K562 (cell line): ENCODE measurements around the gene STK16. TPM values are rescaled to one million over a fixed set of nuclear protein-coding genes. Genes with fewer than 3 reads are reported as not detected.

Experiments used
- ATAC-seq: fragments of 200-7000 bp; cut with Tn5 transposase; 3 replicates; pipeline ENCODE4 v1.9.1; 2020; ENCODE audit warnings: moderate library complexity
- BruUV-seq: library from RNA; stranded (reverse); fragments of 400-500 nt; replicated peaks from 2 replicates; lab custom pipeline; 2021; lab: Mats Ljungman, UMichigan
- CTCF ChIA-PET: fragments of 300-600 bp; formaldehyde crosslinking; extraction: SDS; loops from one replicate; lab custom pipeline; 2021; ENCODE audit warnings: low intra/inter-chr PET ratio; lab: Yijun Ruan, JAX
- POLR2A ChIA-PET: fragments of 300-600, 350-650 bp; sonication (Branson Sonifier 250); formaldehyde crosslinking; extraction: SDS; loops from one replicate; lab custom pipeline; 2021; ENCODE audit warnings: antibody characterized with exemption, inconsistent platforms; lab: Yijun Ruan, JAX
- DNase-seq, 4 experiments: peaks; one replicate each; pipeline versions ENCODE4 v3.0.0 to v3.0.0-alpha.2; 2011 to 2018; ENCODE audit warnings: low spot score in 3 of 4, mixed read lengths in 3 of 4; ENCODE audit errors: extremely low read depth in 1 of 4
- FAIRE-seq: peaks from 2 replicates; lab custom pipeline; 2011; peaks lifted over from hg19 to GRCh38; lab: Jason Lieb, UNC
- H2AFZ ChIP-seq: 2 replicates; pipeline ENCODE4 v1.6.0; 2011; ENCODE audit warnings: low read depth, low read length, control low read depth, inconsistent platforms
- H3K27ac ChIP-seq: fragments of 200-600 bp; 3 replicates; pipeline ENCODE4 v1.8.0; 2011; ENCODE audit warnings: low read depth, mild to moderate bottlenecking, control low read depth, inconsistent platforms, low read length, moderate library complexity, mixed read lengths; ENCODE audit errors: extremely low read depth
- H3K27me3 ChIP-seq, 2 experiments: fragments of 300-600 bp in 1 of 2; 2 replicates in 1 of 2; 3 replicates in 1 of 2; pipeline versions ENCODE4 v1.6.0 to v1.8.0; 2011; ENCODE audit warnings: inconsistent platforms in 2 of 2, low read length in 2 of 2, mild to moderate bottlenecking in 1 of 2, mixed read lengths in 1 of 2, moderate library complexity in 1 of 2; ENCODE audit not compliant: control insufficient read depth in 2 of 2, insufficient read depth in 2 of 2
- H3K36me3 ChIP-seq: fragments of 300-600 bp; 3 replicates; pipeline ENCODE4 v1.8.0; 2011; ENCODE audit warnings: mild to moderate bottlenecking, low read length, inconsistent platforms; ENCODE audit not compliant: control insufficient read depth, insufficient read depth
- H3K4me1 ChIP-seq, 2 experiments: fragments of 200-600 bp in 1 of 2; replicated peaks in 1 of 2; 2 replicates in 1 of 2; 3 replicates in 1 of 2; pipeline versions ENCODE4 v1.5.1 to v1.8.0; 2011; ENCODE audit warnings: inconsistent platforms in 2 of 2, low read length in 2 of 2, mild to moderate bottlenecking in 1 of 2, mixed read lengths in 1 of 2, moderate library complexity in 1 of 2; ENCODE audit not compliant: control insufficient read depth in 2 of 2, insufficient read depth in 2 of 2
- H3K4me2 ChIP-seq: 2 replicates; pipeline ENCODE4 v1.6.1; 2011; ENCODE audit warnings: low read length, control low read depth, inconsistent platforms, mixed read lengths; ENCODE audit not compliant: insufficient read depth
- H3K4me3 ChIP-seq: fragments of 200-600 bp; sonication (generic), shearing (Covaris generic); 2 replicates; pipeline ENCODE4 v1.5.1; 2016; ENCODE audit warnings: control low read depth, inconsistent platforms
- H3K79me2 ChIP-seq: fragments of 200-600 bp; 3 replicates; pipeline ENCODE4 v1.8.0; 2011; ENCODE audit warnings: low read length, inconsistent platforms; ENCODE audit not compliant: control insufficient read depth, insufficient read depth
- H3K9ac ChIP-seq, 2 experiments: 2 replicates each; pipeline versions ENCODE4 v1.6.0 to v1.6.1; 2011; ENCODE audit warnings: low read depth in 2 of 2, low read length in 2 of 2, control low read depth in 1 of 2, inconsistent platforms in 1 of 2, mild to moderate bottlenecking in 1 of 2, mixed read lengths in 1 of 2; ENCODE audit not compliant: insufficient read depth in 1 of 2
- H3K9me1 ChIP-seq: one replicate; pipeline ENCODE4 v1.6.0; 2011; ENCODE audit warnings: inconsistent platforms, mild to moderate bottlenecking, low read length, moderate library complexity; ENCODE audit not compliant: control insufficient read depth, insufficient read depth
- H3K9me3 ChIP-seq: replicated peaks from 2 replicates; pipeline ENCODE4 v1.5.1; 2011; ENCODE audit warnings: low read depth, low read length, inconsistent platforms; ENCODE audit not compliant: control insufficient read depth, insufficient read depth
- H4K20me1 ChIP-seq: replicated peaks from 2 replicates; pipeline ENCODE4 v1.6.1; 2011; ENCODE audit warnings: low read length, inconsistent platforms, mixed read lengths; ENCODE audit not compliant: control insufficient read depth, insufficient read depth
- CREB1 ChIP-seq, 2 experiments: sonication (generic) in 1 of 2; formaldehyde crosslinking in 1 of 2; IDR thresholded peaks; 2 replicates each; pipeline versions ENCODE4 v1.6.1 to v1.8.0; 2012 to 2022; ENCODE audit warnings: inconsistent platforms in 1 of 2, mild to moderate bottlenecking in 1 of 2, missing genetic modification reagents in 1 of 2, moderate library complexity in 1 of 2
- CREM ChIP-seq: IDR thresholded peaks from 2 replicates; pipeline ENCODE4 v1.6.1; 2014; ENCODE audit warnings: antibody characterized with exemption, low read depth
- GATA2 ChIP-seq: sonication (generic); formaldehyde crosslinking; IDR thresholded peaks from 2 replicates; pipeline ENCODE4 v1.4.0; 2020; ENCODE audit warnings: mild to moderate bottlenecking, missing genetic modification reagents
- JUND ChIP-seq, 2 experiments: IDR thresholded peaks; 2 replicates in 1 of 2; 3 replicates in 1 of 2; pipeline ENCODE4 v1.6.1; 2011; ENCODE audit warnings: borderline replicate concordance in 2 of 2, low read depth in 2 of 2, low read length in 2 of 2, improper control_type of control experiment in 1 of 2, missing biosample characterization in 1 of 2, missing genetic modification characterization in 1 of 2, missing genetic modification reagents in 1 of 2
- MAZ ChIP-seq, 2 experiments: fragments of 450-650 bp in 1 of 2; sonication (generic) in 1 of 2; formaldehyde crosslinking; IDR thresholded peaks in 1 of 2; conservative IDR thresholded peaks in 1 of 2; 2 replicates each; pipeline versions ENCODE4 v1.4.0 to v1.5.0; 2020; ENCODE audit warnings: mild to moderate bottlenecking in 1 of 2, missing genetic modification reagents in 1 of 2
- NEUROD1 ChIP-seq: fragments of 150-350 bp; IDR thresholded peaks from 2 replicates; pipeline ENCODE4 v1.6.1; 2014; ENCODE audit warnings: borderline replicate concordance, low read length, low read depth; ENCODE audit not compliant: partially characterized antibody
- NR2C1 ChIP-seq, 2 experiments: fragments of 450-650 bp; IDR thresholded peaks; 2 replicates each; pipeline ENCODE4 v1.6.1; 2017; ENCODE audit warnings: mild to moderate bottlenecking in 2 of 2, antibody characterized with exemption in 1 of 2, inconsistent platforms in 1 of 2, missing compliant biosample characterization in 1 of 2, missing genetic modification characterization in 1 of 2
- SP2 ChIP-seq: IDR thresholded peaks from 2 replicates; pipeline ENCODE4 v1.6.1; 2011; ENCODE audit warnings: mild to moderate bottlenecking, low read depth, low read length, moderate library complexity; ENCODE audit not compliant: poor library complexity, severe bottlenecking; ENCODE audit errors: extremely low read depth
- ZFP36 ChIP-seq: fragments of 150-350 bp; IDR thresholded peaks from 2 replicates; pipeline ENCODE4 v1.6.1; 2018; ENCODE audit warnings: low read length, low read depth; ENCODE audit not compliant: partially characterized antibody
- WGBS: fragments of 100-300 bp; shearing (Covaris generic); methylation state at CpG from one replicate; pipeline ENCODE4 v1.1.6; 2016; ENCODE audit warnings: low coverage, mixed read lengths; ENCODE audit not compliant: insufficient coverage; ENCODE audit errors: missing lambda C conversion rate; 5-methylcytosine and 5-hydroxymethylcytosine counted together
- in situ Hi-C: fragments of 300-500 bp; cut with MboI; formaldehyde crosslinking; loops from 4 replicates; pipeline ENCODE4 v1.15.0; 2018; ENCODE audit warnings: inconsistent platforms, mixed read lengths
- intact Hi-C: fragments of 100-400 bp; cut with micrococcal nuclease; formaldehyde crosslinking; loops from 2 replicates; pipeline ENCODE4 v1.14.2; 2022
- polyA plus RNA-seq, 8 experiments: library from polyadenylated mRNA; depleted of rRNA in 4 of 8; stranded (reverse) in 5 of 8; unstranded in 3 of 8; fragments of >200 nt; fragmentation: Nextera tagmentation in 2 of 8; fragmentation: Illumina TruSeq in 1 of 8; extraction: Ambion mirVana in 2 of 8; extraction: Trizol in 1 of 8; gene quantifications; 2 replicates each; pipeline versions ENCODE4 v1.2.1 to v1.2.3, GENCODE V29; 2011 to 2014; ENCODE audit warnings: inconsistent platforms in 1 of 8, missing spikeins in 1 of 8
- total RNA-seq, 7 experiments: library from RNA; depleted of rRNA in 6 of 7; stranded (reverse); fragments of >200 nt in 6 of 7; fragmentation: Illumina TruSeq in 2 of 7; extraction: Trizol in 2 of 7; gene quantifications; 2 replicates each; pipeline versions ENCODE4 v1.2.1 to v1.2.3, GENCODE V29; 2011 to 2021; ENCODE audit warnings: low replicate concordance in 1 of 7
- TF ChIP-seq, protein P1 (sequence below): fragments of 450-650 bp; IDR thresholded peaks from one replicate; pipeline ENCODE4 v1.6.1; 2018; ENCODE audit warnings: mild to moderate bottlenecking, moderate library complexity; ENCODE audit not compliant: partially characterized antibody
- TF ChIP-seq, protein P2 (sequence below): fragments of 250-450 bp; sonication (Bioruptor Pico); IDR thresholded peaks from 2 replicates; pipeline ENCODE4 v1.8.0; 2021; ENCODE audit warnings: mild to moderate bottlenecking, moderate library complexity
- TF ChIP-seq, protein P3 (sequence below): sonication (generic); formaldehyde crosslinking; IDR thresholded peaks from 2 replicates; pipeline ENCODE4 v1.9.0; 2022; ENCODE audit warnings: mild to moderate bottlenecking, missing genetic modification reagents

STK16 gene
- total and polyA plus RNA-seq, 9 of the 15 experiments (the other 6 are each of a cell fraction or from before 2014, with no cell fraction given) = 5.4 to 36.2 (median 17.8) TPM

DNA sequence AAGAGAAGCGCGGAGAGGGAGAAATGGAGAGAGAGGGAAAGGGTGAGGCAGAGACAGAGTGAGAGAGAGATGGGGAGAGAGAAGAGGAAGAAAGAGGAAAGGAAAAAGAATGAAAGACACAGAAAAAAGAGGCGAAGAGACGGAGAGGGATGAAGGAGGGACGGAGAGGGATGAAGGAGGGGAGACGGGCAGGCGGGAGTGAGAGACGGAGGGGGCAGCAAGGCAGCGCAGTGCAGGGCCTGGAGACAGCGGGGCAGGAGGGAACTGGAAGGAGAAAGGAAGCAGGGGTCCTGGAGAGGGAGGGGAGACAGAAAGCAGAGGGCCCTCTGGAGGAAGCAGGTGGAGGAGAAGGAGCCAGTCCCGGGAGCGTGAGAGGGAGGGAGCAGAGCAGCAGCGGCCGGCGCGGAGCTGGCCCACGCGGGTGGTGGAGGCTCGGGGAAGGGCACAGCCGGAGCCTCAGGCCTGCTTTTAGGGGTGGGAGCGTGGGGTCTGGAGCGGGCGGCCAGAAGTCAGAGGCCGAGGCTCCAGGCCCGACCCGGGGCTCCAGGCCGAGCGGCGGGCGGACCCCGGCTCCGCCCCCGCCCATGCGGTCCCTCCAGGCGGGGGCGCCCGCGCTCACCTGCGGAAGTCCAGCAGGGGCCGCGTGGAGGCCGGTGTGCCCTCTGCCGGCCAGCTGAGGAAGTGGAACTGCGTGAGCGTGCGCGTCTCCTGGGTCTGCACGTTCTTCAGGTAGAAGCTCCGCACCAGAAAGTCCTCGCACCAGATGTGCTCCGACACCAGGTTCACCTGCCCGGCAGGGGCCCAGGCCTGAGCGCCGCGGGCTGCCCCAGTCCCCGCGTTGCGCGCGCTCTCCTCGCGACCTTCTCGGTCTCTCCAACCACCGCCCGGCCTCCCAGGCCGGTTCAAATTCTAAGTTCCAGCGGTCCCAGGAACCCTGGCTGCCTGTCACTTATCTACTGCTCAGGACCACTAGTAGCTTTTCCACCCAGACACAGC is 49.4 kb downstream of the STK16 start (continued):
- TF ChIP-seq NEUROD1 (peak; percentile 34), GATA2 (CRISPR knock-in tag) (no peak)

DNA sequence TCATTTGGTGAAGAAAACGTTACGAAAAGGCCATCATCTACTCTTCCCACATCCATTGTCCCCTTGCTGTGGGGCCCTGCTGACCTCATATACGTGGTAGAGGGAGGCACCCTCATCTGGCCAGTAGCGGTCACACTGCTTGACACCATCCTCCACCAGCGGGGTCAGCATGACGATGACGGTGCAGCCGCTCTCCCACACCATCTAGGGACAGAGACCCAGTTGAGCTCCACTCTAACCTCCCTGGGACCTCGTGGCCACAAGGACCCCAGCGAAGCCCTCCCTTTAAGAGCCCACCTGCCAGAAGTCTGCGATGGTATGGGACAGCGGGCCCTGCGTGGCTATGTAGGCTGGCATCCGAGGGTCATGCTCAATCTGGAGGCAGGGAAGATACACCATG is 50.9 kb downstream of the STK16 start:
- CTCF ChIA-PET = interaction anchor here (2.0 to 4.2 kb wide), 2 partner anchors 17 to 137 kb away, joined by 8 to 28 read pairs; partner anchors contain the start of gene DNAJB2
- Histone ChIP-seq H3K27ac (no peak overlapping the region; the same call in 2 of the 3 replicates), H3K27me3 (peaks cover 8 to 18% of the 10 kb centered on the region in 2 experiments), H3K4me2 (peak overlapping the region; percentile 72; the same call in 1 of the 2 replicates), H4K20me1 (no peaks in the 10 kb centered on the region), H3K4me1 (peaks cover 22 to 44% of the 10 kb centered on the region in 2 experiments; a peak in 4 of 5 replicates), H3K9ac (peak overlapping the region in 1 of 2 experiments; percentile 79; a peak in 3 of 4 replicates), H2AFZ (peak overlapping the region; percentile 94), H3K9me3 (no peaks in the 10 kb centered on the region), H3K36me3 (no peaks in the 10 kb centered on the region), H3K79me2 (no peaks in the 10 kb centered on the region), H3K9me1 (no peaks in the 10 kb centered on the region), H3K4me3 (no peak overlapping the region)
- in situ Hi-C loops (no loop called here), intact Hi-C loops (loop anchor here (5.0 kb wide), 2 partner anchors 56 to 69 kb away; partner anchors contain the start of genes ANKZF1 and ATG9A)
- peak; percentile 48 to 71 (median 60) for DNase-seq
- peak; percentile 94 for FAIRE-seq
- POLR2A ChIA-PET = interaction anchor here (0.7 to 1.4 kb wide), 3 partner anchors 15 to 45 kb away, joined by 3 to 6 read pairs (median 3); no protein-coding TSS in a partner anchor
- BruUV-seq = no TSS peak
- 53% methylated on average over 11 of the region's 14 CpGs for WGBS
- peak; percentile 66 for ATAC-seq
- TF ChIP-seq CREB1 (IDR thresholded peaks at IDR 0.05) (peak; percentile 31; the same call in 1 of the 2 replicates), CREB1 (CRISPR knock-in tag; IDR thresholded peaks at IDR 0.05) (no peak; the same call in 1 of the 2 replicates), CREM (peak; percentile 79), NR2C1 (IDR thresholded peaks at IDR 0.05) (peak; percentile 18; the same call in 1 of the 2 replicates), NR2C1 (tag; IDR thresholded peaks at IDR 0.05) (peak; percentile 34; the same call in 1 of the 2 replicates), MAZ (CRISPR knock-in tag; conservative IDR thresholded peaks at IDR 0.05 in 1 of 2, IDR thresholded peaks at IDR 0.05 in 1 of 2) (peak in 1 of 2 experiments; percentile 23; a peak in 1 of 4 replicates), ZFP36 (no peak), SP2 (no peak), JUND (IDR thresholded peaks at IDR 0.05; ENCODE audit: borderline replicate concordance, low read depth, low read length) (no peak), JUND (tag; IDR thresholded peaks at IDR 0.05; ENCODE audit: borderline replicate concordance, low read depth, low read length) (peak; percentile 38; the same call in 1 of the 3 replicates)
- TF ChIP-seq, protein P1, sequence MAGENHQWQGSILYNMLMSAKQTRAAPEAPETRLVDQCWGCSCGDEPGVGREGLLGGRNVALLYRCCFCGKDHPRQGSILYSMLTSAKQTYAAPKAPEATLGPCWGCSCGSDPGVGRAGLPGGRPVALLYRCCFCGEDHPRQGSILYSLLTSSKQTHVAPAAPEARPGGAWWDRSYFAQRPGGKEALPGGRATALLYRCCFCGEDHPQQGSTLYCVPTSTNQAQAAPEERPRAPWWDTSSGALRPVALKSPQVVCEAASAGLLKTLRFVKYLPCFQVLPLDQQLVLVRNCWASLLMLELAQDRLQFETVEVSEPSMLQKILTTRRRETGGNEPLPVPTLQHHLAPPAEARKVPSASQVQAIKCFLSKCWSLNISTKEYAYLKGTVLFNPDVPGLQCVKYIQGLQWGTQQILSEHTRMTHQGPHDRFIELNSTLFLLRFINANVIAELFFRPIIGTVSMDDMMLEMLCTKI = no peak
- TF ChIP-seq, protein P2, sequence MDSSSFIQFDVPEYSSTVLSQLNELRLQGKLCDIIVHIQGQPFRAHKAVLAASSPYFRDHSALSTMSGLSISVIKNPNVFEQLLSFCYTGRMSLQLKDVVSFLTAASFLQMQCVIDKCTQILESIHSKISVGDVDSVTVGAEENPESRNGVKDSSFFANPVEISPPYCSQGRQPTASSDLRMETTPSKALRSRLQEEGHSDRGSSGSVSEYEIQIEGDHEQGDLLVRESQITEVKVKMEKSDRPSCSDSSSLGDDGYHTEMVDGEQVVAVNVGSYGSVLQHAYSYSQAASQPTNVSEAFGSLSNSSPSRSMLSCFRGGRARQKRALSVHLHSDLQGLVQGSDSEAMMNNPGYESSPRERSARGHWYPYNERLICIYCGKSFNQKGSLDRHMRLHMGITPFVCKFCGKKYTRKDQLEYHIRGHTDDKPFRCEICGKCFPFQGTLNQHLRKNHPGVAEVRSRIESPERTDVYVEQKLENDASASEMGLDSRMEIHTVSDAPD (CRISPR knock-in tag) = no peak
- TF ChIP-seq, protein P3, sequence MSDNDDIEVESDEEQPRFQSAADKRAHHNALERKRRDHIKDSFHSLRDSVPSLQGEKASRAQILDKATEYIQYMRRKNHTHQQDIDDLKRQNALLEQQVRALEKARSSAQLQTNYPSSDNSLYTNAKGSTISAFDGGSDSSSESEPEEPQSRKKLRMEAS (CRISPR knock-in tag) = 0 out of 2 replicates have a peak, but pooled peaks have one; percentile 29
